GM18873 (cell line): ENCODE results near the gene NGRN.

Experiments
- ATAC-seq: cut with Tn5 transposase; IDR thresholded peaks from one replicate; pipeline ENCODE4 v1.9.1; 2021; ENCODE audit warnings: mild to moderate bottlenecking, moderate library complexity, moderate number of reproducible peaks; ENCODE audit not compliant: unreplicated experiment, low FRiP score

Gene NGRN, protein sequence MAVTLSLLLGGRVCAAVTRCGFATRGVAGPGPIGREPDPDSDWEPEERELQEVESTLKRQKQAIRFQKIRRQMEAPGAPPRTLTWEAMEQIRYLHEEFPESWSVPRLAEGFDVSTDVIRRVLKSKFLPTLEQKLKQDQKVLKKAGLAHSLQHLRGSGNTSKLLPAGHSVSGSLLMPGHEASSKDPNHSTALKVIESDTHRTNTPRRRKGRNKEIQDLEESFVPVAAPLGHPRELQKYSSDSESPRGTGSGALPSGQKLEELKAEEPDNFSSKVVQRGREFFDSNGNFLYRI

GRCh38 chr15:90265271-90266060 is at the start of gene NGRN:
Gene NGRN, plus strand, starts transcription at chr15:90265672. Its CDS starts 41 bp downstream, at chr15:90265713.
- ATAC-seq: peak; percentile 95

- no peak for ATAC-seq
These were observed 47.6 kb upstream of the NGRN start for GRCh38 chr15:90217671-90218394.

DNA sequence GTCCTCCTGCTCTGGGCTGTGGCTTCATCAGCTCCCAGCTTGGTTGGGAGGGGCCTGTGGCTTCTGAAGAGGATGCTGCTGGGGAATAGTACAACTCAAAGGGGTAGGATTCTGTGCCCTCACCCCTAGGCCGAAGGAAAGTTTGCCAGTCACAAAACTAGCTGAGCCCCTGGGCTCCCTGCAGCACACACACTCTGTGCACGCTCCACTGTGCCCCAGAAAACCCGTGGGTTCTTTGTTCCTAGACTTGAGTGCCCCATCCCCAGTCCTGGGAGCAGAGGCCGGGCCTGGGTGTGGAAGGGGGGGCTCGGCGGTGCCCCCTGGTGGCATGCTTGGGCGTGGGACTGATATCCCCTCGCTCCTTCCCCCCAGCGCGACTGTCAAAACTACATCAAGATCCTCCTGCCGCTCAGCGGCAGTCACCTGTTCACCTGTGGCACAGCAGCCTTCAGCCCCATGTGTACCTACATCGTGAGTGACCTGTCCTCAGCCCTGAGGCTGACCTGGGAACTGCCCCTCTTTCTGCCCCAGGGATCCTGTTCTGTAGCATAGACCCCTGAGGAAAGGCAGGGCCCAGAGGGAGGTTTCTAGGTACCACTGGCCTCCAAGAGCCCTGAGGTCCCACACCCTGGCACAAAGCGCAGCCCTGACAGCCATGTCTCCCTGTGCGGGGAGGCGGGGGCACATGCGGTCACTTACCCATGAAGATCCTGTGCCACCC is 45.9 kb upstream of the NGRN start:
- no peak for ATAC-seq

DNA sequence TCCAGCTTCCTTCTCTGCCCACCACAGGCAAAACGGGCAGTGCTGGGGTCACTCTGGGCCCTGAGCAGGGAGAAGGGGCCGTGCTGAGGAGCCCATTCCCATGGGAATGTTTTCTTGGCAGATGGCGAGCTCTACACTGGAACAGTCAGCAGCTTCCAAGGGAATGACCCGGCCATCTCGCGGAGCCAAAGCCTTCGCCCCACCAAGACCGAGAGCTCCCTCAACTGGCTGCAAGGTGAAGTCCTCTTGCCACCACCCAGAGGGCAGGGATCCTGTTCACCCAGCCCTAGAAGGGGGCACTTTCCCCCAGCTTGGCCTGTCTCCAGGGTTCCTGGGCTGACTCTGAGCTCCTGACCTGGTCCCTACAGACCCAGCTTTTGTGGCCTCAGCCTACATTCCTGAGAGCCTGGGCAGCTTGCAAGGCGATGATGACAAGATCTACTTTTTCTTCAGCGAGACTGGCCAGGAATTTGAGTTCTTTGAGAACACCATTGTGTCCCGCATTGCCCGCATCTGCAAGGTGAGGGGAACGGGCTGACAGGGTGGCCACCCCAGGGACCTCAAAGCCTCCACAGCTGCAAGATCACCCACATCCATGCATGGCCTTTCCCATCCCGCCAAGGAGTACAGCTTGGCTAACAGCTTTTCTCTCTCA is 44.1 kb upstream of the NGRN start:
- no peak for ATAC-seq

- ATAC-seq: no peak
These were observed 42.9 kb upstream of the NGRN start for GRCh38 chr15:90222547-90222946.

GRCh38 chr15:90223441-90224165 is 41.9 kb upstream of the NGRN start:
- ATAC-seq: no peak

- no peak for ATAC-seq
These were observed 40.4 kb upstream of the NGRN start for GRCh38 chr15:90225047-90225446.

DNA sequence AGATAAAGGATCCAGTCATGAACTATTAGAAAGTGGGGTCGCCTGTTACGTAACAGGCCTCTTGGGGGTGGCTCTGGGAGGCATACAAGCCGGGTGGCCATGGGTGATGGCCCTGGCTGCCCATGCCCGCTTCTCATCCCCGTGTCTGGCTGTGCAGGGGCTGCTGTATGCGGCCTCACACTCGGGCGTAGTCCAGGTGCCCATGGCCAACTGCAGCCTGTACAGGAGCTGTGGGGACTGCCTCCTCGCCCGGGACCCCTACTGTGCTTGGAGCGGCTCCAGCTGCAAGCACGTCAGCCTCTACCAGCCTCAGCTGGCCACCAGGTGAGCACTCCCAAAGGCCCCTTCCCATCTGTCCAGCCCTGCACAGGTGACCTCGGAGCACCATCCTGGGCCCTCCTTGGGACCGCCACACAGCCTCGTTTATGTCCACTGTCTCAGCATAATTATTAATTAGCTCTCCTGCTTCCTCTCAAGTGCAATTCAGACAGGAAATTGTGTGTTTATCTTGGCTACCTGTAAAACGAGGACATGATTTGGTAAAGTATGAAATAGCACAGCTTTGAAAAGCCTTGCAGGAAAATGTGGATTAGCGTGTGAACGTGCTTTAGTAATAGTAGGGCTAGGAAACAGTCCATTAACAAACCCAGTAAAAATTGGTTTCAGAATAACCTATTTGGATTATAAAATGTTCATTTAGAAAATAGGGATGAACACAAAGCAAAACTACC is 39.8 kb upstream of the NGRN start:
- no peak for ATAC-seq

- no peak for ATAC-seq
These were observed 38.1 kb upstream of the NGRN start for GRCh38 chr15:90227336-90227735.

GRCh38 chr15:90227816-90228772 is 37.4 kb upstream of the NGRN start:
- ATAC-seq: no peak

DNA sequence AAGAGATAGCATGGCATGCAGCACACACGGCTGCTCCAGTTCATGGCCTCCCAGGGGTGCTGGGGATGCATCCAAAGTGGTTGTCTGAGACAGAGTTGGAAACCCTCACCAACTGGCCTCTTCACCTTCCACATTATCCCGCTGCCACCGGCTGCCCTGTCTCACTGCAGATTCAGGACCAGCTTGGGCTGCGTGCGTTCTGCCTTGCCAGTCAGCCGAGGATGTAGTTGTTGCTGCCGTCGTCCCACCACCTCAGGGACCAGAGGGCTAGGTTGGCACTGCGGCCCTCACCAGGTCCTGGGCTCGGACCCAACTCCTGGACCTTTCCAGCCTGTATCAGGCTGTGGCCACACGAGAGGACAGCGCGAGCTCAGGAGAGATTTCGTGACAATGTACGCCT is 36.5 kb upstream of the NGRN start:
- no peak for ATAC-seq

- ATAC-seq: no peak
These were observed 35.4 kb upstream of the NGRN start for GRCh38 chr15:90230071-90230494.

- no peak for ATAC-seq
These were observed 34.9 kb upstream of the NGRN start for GRCh38 chr15:90230610-90231009.

DNA sequence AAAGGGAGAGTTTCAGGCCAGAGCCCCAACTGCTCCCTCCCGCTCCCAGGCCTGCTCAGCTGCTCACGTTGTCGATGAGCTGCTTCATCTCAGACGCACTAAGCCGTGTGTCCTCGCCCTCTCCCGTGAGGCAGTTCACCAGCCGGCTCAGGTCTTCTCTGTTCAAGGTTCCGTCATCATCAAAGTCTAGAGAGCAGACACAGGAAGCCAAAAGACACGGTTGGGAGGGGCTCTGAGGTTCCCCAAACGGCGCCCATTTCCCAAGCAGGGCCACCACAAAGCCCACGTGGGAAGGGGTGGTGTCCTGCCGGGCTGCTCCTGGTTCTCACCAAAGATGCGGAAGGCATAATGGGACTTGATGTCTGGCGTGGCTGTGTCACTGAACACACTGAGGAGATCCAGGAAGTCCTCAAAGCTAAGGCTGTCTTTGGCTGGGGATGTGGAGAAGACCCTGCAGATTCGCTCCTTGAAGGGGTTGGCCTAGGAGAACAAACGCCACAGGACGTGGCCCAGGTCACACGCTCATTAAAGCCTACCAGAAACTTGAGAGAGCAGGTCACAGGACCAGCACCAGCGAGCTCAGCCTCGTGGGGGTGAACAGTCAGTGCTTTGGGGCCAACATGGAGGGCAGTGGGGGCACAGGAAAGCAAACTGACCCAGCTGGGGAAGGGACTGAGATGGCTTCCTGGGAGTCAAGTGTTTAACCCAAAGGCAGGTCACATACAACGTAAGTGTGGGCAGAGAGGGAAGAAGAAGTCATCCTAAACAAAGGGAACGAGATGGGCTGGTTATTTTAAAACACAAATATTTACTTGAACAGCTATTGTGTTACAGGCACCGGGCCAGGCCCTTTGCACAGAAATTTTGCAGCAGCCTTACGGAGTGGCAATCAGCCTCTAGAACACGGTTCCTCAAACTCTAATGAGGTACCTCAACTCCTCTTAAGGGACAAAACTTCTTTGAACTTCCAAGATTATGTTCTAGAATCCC is 34.1 kb upstream of the NGRN start:
- no peak for ATAC-seq

GRCh38 chr15:90232196-90232595 is 33.3 kb upstream of the NGRN start:
- no peak for ATAC-seq

GRCh38 chr15:90232941-90233386 is 32.5 kb upstream of the NGRN start:
- ATAC-seq: peak; percentile 2
